Kidney tubule cell (primary cell): ENCODE results near the gene ENAH.

Experiments
- DNase-seq: peaks from one replicate; pipeline ENCODE4 v3.0.0-alpha.2; 2018; ENCODE audit warnings: low spot score

ENAH gene

DNA sequence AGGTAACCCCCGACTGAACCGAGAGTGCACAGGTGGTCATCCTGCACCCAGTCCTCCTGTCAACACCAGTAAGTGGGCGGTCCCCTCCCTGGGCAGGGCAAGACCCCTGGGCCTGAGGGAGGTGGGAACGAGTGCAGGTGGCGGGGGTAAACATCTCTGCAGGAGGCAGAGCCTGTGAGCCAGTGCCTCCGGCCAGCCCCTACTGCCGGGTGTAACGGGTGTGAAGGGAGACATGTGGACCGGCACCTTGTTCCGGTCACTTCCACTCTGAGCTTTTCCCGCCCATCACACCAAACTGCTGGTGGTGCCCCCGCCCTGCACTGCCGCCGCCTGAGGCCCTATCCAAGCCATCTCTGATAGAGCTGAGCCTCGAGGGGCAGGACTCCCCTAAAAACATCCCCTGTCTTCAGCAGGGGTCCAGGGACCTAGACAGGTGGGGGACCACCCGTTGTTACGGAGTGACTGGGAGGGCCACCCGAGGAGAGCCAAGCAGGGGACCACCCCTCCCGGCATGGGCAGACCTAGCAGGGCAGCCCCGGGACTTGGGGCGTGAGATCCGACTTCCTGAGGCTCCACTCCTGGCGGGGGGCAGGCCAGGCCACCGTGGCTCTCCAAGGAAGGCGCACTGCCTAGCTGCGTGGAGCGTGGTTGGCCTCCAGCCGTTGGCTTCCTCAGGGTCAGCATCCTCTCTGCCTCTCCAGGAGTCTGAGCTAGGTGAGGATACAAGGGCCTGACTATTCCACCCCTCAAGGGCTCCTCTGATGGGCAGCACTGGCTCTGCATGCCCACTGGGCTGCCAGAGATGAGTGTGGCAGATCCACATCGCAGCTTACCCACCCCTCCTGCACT is 181.2 kb downstream of the ENAH start:
- no peak for DNase-seq

DNA sequence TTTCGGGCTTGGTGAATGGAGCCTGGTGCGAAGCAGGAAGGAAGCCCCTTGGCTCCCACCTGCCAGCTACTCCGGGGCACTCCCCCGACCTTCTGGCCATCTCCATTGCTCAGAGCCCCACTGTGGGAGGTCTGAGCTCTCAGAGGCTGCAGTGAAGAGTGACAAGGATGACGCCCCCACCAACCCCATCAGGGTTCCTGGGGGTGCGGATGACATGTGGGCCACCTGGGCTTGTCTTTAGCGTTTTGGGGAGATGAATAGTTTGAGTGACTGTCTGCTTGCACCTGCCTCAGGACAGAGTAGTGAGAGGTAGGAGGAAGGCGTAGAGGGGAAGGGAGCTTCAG is 181.8 kb downstream of the ENAH start:
- no peak for DNase-seq

DNA sequence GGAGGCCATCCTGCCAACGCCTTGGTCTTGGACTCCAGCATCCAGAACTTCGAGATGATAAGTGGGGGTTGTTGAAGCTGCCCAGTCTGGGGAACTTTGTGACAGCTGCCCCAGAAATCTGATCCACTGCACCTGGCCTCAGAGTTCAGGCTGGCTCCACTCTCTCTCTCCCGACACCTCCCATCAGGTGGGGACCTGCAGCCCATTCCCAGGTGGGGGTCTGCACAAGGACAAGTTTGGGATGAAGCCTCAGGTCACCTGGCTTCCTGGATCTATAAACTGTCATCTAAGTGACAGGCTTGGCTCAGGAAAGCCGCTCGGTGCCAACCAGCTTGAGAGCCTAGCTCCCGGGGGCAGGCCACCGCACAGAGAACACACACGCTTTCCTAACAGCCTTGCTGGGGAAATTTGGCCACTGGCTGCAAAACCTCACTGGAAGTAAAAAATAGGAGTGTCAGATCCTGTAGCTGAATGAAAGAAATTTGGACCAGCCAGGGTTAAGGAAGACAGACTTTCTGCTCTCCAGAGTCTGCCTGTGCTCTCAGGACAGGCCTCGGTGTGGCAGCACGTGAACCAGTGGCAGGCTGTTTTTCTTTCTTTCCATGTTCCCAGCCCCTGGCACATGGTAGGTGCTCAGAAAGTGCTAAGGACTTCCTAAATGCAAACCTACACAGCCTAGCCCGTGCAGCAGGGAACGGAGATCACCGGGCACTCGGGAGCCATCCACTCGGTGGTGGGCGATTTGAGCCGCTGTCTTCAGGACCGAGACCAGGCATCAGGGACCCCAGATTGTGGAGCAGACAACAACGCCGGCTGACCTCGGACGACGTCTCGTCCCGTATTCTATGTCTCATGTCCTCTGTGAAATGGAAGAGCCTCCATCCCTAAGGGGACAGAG is 182.5 kb downstream of the ENAH start:
- no peak for DNase-seq

DNA sequence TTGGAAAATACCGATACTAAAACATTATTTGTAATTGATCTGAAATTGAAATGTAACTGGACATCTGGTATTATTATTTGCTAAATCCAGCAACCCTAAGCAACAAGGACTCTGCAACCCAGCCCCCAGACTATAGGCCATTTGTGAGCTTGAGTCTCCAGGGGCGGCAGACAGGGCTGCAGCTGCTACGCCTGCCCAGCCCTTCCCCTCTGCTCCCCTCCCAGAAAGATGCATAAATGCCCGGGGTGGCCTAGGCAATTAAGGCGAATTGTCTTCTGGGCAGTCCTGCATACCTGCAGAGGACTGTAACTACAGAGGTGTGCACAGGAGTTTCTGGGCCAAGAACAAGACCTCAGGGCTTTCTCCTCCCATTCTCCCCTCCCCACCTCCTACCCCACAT is 183.9 kb downstream of the ENAH start:
- no peak for DNase-seq

DNA sequence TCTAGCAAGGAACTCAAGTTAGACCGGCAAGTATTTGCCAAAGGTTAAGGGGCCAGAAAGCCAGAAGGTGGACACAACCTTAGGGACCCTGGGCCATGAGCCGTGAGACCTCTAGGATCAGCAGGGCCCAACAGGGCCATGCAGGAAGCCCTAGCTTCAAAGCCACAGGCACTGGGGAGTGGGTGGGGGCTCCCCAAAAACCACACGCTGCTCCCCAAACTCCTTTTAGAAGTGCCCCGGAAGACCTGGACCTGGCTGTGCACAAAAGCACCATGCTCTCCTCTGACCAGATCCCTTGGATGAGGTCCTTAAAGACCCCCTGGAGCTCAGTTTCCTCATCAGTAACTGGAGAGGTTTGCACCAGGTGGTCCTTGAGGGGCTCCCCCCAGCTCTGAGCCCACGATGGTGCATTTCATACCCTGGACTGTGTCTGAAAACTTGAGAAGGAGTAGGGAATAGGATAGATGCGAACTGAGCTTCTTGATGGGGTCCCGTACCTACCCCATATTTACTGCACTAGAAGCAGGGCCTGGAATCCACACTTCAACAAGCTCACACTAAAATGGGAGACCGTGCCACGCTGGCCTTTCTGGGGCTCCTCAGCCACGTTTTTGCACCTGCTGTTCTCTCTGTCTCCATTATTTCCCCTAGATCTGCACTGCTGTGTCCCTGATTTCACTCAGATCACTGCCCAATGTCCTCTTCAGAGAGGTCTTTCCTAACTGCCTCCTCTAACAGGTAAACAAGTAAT is 184.5 kb downstream of the ENAH start:
- DNase-seq = no peak

DNA sequence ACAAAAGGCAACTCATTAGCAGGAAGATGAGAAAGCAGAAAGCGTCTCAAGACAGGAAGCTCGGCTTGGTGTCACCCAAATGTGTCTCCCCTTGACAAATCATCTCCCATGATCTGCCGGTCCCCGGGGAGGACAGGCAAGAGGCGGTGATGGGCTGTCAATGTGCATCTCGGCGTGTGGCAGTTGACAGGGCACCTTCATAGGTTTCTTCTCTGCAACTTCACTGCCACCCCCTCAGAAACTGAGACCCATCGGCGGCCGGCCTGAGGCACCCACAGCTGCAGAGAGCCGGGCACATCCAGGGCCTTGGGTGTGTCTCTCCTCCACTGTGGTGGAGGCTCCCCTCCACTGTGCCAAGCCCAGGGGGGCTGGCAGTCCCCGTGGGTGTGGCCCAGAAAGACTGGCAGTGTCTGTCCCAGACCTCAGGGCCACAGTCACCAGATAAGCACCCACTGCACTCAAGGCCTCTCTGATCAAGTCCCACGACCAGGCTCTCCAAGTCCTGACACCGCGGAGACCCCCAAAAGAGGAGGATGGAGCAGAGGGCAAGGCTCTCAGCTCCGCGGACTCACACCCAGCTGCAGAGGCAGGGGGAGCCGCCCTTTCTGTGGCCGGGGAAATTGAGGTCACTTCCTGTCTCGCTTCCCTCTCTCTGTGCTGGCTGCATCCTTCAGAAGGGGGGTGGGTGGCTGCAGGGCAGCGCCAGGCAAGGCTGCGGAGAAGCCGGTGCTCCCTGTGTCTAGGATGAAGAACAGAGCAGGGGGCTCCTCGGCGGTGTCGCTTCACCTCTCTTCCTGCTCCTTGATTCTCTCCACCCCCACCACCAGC is 185.5 kb downstream of the ENAH start:
- no peak for DNase-seq

DNA sequence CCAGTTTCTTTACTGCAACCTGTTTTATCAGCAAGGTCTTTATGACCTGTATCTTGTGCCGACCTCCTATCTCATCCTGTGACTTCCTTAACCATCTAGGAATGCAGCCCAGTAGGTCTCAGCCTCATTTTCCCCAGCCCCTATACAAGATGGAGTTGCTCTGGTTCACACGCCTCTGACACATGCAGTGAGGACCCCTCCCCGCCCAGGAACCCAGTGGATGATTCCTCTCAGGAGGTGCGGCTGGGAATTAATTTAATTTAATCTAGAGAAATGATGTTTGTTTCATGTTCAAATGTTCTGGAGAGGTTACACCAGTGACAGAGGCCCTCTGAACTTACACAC is 186.1 kb downstream of the ENAH start:
- DNase-seq = no peak

DNA sequence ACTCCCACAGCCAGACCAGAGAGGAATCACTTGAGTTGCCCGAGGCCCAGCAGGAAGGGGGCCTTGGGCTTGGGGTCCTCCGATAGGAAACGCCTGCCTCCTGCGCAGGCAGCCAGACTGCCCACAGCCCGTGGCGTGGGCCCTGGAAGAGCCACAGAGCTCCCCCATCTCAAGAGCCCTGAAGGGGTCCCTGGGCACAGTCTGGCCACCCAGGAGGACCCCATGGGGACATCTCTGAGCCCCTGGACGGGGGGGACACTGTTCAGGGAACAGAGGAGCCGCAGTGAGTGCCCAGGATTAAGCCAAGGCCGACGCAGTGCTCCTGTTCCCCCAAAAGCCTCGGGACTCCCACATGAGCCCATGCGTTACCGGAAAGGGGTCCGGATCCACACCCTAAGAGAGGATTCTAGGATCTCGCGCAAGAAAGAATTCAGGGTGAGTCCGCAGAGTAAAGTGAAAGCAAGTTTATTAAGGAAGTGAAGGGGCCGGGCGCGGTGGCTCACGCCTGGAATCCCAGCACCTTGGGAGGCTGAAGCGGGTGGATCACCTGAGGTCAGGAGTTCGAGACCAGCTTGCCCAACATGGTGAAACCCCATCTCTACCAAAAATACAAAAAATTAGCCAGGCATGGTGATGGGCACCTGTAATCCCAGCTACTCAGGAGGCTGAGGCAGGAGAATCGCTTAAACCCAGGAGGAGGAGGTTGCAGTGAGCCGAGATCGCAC is 187.0 kb downstream of the ENAH start:
- no peak for DNase-seq

DNA sequence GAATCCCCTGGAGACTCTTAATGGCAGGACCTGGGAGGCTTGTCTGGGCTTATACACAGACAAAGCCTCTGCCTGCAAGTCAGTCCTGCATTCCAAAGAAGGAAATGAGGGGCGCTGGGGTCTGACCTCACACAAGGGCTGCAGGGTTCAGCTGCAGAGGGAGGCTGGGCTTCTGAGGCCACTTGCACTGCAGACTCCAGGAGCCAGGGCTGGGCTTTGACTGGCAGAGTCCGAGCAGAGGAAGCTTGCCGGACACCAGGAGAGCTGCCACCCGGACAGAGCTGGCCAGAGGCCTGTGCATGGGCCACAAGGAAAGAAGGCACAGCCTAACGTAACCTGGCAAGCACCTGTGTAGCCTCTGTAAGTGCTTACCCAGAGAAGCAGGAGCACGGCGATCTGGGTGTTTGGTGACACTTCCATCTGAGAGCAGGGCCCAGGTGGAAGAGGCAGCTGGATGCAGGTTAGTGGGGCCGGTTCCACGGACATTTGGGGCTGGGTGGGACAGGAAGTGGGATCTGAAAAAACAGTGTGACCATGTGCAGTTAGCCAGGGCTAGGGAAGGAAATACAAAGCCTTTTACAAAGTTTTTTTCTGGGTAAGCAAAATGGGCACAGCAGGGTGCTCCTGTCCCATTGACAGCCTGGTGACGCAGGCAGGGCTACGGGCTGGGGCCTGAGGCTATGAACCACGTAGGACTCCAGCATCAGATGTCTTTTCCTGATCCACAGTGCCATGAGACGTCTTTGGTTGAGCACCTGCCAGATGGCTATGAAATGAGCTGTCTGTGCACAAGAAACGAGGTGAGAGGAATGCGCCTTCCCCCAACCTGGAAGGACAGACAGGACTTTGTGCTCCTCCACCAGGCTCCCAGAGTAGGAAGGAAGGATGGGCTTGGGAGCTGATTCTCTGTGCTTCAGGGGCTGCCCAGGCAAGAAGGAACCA is 187.8 kb downstream of the ENAH start:
- peak; percentile 39 for DNase-seq

DNA sequence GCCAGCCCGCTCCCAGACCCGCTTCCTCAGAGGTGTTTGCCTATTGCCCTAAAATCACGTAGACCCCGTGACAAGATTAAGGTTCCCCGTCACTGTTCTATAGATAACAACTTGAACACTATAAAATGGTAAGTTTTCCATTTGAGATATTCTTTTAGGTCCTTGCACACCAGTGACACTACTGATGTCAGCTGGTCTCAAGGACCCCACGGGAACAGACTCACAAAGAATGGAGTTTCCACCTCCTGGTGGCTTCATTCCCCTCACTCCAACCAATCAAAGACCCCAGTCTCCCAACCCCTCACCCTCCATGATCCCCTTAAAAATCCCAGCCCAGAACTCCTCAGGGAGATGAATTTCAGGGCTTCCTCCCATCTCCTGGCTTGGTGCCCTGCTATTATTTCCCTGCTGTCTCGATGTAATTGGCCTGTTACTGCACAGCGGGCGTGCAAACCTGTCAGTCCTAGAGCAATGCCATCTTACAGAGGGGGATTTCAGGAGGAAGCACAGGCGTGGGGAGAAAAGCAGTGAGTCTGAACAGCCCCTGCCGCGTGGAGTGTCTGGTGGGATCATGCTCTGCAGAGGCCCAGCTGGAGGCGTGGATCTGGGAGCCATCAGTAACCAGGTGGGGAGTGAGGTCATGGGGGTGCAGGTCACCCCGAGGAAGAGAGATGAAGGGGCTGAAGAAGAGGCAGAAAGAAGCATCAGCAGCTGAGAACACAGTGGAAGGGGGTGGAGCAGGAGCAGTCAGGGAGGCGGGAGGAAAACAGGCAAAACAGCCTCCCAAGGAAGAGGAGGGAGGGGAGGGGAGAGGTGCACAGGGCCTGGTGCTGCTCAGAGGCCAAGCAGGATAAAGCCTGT is 190.0 kb downstream of the ENAH start:
- DNase-seq = no peak

DNA sequence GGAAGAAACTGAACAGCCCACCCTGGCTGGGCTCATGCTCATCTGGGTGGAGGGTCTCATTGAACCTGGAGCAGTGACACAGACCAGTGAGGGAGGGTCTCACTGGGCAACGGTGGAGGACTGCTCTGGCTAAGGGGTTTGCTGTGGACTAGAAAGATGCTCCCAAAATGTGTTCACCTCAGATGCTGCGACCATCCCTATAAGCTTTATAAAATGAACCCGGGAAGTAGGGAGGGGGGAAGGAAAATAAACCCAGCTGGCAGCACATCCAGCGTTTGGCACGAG is 190.6 kb downstream of the ENAH start:
- DNase-seq = no peak

DNA sequence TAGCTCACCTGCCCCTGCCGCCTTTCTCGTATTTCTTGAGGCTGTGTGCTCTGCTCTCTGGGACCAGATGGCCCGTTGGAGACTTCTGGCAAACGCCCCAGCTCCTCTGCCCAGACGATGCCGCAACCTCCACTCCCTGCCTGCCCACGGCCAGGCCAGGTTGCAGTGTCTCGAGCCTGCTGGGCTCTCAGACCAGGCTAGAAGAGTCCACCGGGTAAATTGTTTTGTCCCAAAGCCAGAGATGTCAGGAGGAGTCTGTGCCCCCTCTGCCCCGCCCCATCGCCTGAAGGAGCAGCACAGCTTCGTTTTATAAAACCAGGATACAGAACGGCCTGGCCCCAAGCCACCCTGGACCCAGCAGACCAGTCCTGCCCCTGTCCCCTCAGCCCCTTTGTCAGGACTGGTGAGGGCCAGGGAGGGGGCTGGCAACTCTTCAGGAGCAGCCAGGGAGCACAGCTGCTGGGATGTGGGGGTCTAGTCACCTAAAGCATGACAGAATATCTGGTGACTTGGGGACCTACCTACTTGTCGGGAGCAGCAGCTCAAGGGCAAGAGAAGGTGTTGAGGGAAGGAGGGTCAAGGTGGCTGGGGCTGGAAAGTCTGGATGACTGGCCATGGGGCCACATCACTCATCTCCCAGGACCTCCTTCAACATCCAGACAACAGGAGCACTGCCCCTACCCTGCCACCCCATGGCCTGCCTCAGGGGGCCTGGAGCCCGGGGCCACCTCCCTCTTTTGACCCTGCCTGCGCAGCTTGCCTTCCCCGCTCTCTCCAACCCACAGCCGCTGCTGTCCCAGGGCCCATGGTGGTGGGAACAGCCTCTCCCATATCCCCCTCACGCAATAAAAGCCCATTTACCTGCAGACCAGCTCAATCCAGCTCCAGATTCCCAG is 191.1 kb downstream of the ENAH start:
- no peak for DNase-seq

DNA sequence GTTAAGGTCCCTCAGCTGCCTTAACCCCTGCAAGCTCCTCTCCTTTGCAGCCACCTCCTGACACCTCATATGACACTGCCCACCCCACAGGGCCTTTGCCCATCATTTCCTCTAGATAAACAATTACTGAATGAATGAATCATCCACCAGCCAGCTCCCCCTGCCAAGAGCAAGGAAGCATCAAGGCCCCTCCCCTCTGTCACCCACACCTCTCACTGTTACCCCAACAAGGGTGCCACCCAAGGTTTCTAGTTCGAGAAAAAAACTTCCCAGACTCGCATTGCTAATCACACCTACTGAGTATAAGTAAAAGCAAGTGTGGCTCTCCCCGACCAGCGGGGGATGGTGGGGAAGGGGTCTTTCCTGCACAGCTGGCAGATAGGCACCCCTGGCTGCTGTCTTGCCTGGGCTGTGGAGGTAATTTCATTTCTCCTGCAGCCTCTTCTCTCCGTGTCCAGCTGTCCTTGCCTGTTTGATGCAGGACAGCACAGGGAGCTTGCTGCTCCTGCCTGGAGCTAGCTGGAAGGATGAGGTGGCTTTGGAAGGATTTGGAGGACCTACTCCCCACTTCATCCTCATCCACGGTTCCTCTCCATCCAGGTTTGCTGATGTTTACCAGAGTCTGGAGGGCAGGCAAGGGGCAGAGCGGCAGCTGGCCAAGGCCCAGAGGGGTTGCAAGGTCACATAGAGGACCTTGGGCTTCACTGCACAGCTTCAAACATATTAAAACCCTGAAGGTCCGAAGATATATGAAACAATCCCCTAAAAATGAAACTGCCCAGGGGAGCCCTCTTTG is 192.0 kb downstream of the ENAH start:
- peak; percentile 66 for DNase-seq

DNA sequence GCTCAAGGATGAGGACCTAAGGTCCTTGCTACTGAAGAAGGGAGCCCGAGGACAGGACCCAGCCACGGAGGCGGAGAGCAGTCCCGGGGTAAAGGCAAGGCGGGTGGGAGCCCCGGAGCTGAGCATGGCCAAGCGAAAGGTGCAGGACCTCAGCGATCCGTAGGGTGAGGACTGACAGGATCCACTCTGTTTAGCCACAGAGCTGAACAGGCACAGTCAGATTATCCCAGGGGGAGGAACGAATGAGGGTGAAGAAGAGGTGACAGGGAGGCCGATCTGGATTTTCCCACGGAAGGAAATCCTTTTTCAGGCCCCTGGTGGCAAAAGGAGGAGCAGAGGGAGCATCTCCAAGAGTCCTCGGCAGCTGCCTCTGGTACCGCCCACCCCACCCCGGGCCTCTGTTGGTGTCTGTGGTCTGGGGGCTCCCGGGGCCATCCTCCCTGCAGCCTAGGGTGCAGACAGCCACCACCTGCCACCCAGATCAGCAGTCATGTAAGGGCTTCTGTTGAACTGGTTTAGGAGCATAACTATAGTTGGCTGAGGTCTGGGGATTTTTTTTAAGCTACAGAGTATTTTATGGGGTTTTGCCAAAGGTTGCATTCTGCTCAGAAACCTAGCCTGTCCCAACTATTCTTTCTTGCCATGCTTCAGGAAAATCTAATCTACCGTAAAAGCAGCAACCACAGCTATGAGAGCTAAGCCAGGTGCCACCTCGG is 192.7 kb downstream of the ENAH start:
- DNase-seq = no peak

DNA sequence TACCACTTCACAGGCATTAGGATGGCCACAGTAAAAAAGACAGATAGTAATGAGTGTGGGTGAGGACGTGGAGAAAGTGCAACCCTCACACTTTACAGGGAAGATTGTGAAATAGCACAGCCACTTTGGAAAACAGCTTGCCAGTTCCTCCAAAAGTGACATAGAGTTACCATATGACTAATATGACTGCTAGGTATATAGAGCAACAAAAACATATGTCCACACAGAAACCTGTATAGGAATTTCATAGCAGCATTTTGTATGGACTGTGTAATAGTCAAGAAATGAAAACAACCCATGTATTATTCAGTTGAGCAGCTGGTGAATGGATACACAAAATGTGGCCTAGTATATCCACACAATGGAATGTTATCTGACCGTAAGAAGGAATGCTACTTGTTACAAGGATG is 194.7 kb downstream of the ENAH start:
- DNase-seq = no peak

DNA sequence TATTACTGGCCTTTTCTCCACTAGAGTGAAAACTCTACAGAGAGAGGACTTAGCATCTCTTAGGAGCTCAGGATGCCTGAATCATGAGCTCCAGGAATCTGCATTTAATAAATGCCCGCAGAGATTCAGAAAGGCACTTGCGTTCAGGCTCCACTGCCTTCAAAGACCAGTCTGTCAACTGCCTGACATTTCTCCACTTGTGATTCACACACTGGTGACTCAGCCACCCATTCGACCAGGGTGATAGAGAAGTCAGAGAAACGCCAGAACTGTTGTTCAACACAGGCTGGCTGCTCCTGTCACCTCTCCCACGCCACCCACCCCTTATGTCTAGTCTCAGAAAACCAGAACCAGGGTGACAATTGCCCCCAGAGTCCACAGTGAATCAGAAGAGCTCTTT is 198.2 kb downstream of the ENAH start:
- peak; percentile 96 for DNase-seq
